K562 (cell line): ENCODE results near the gene COX6B2. TPM values are rescaled to one million over a fixed set of nuclear protein-coding genes. Genes with fewer than 3 reads are reported as not detected.
A peak's percentile ranks its signal among the peaks of the same experiment; 100 is the strongest.

Experiments used
- CREM ChIP-seq: IDR thresholded peaks from 2 replicates; pipeline ENCODE4 v1.6.1; 2014; ENCODE audit warnings: antibody characterized with exemption, low read depth
- GTF2F1 ChIP-seq: IDR thresholded peaks from 2 replicates; pipeline ENCODE4 v1.6.1; 2011; ENCODE audit warnings: low read depth, low read length, improper control_type of control experiment
- HNRNPL ChIP-seq: fragments of 200-400 bp; formaldehyde crosslinking; IDR thresholded peaks from 2 replicates; pipeline ENCODE4 v1.6.1; 2017; ENCODE audit warnings: low read depth, mild to moderate bottlenecking, low read length
- KAT7 ChIP-seq: sonication (generic); formaldehyde crosslinking; IDR thresholded peaks from 2 replicates; pipeline ENCODE4 v1.8.0; 2022; ENCODE audit warnings: missing genetic modification reagents, mild to moderate bottlenecking, borderline replicate concordance
- KAT8 ChIP-seq: fragments of 450-650 bp; IDR thresholded peaks from 2 replicates; pipeline ENCODE4 v1.6.1; 2016; ENCODE audit warnings: low read depth, mild to moderate bottlenecking
- KDM4B ChIP-seq, 2 experiments: fragments of 450-650 bp in 1 of 2; sonication (generic) in 1 of 2; IDR thresholded peaks; 2 replicates each; pipeline ENCODE4 v1.6.1; 2016 to 2017; ENCODE audit warnings: borderline replicate concordance in 2 of 2, antibody characterized with exemption in 1 of 2, low read depth in 1 of 2, mild to moderate bottlenecking in 1 of 2
- KHSRP ChIP-seq: fragments of 450-650 bp; IDR thresholded peaks from 2 replicates; pipeline ENCODE4 v1.6.1; 2017
- MECOM ChIP-seq: fragments of 250-450 bp; sonication (Bioruptor Pico); IDR thresholded peaks from 2 replicates; pipeline ENCODE4 v1.8.0; 2022; ENCODE audit warnings: inconsistent platforms
- OTX1 ChIP-seq: fragments of 450-650 bp; formaldehyde crosslinking; IDR thresholded peaks from 2 replicates; pipeline ENCODE4 v1.4.0; 2022; ENCODE audit warnings: mild to moderate bottlenecking
- RBFOX2 ChIP-seq: fragments of 200-400 bp; formaldehyde crosslinking; IDR thresholded peaks from 2 replicates; pipeline ENCODE4 v1.6.1; 2017; ENCODE audit warnings: low read depth, mild to moderate bottlenecking, low read length, moderate library complexity
- RCOR1 ChIP-seq, 2 experiments: IDR thresholded peaks; 2 replicates each; pipeline ENCODE4 v1.6.1; 2012; ENCODE audit warnings: low read depth in 2 of 2, low read length in 2 of 2, borderline replicate concordance in 1 of 2, improper control_type of control experiment in 1 of 2
- SAFB2 ChIP-seq: fragments of 200-400 bp; formaldehyde crosslinking; IDR thresholded peaks from 2 replicates; pipeline ENCODE4 v1.6.1; 2018; ENCODE audit warnings: borderline replicate concordance, low read length, low read depth, moderate library complexity; ENCODE audit not compliant: severe bottlenecking
- SIN3A ChIP-seq, 2 experiments: fragments of 150-350 bp in 1 of 2; IDR thresholded peaks; 2 replicates each; pipeline ENCODE4 v1.6.1; 2011 to 2016; ENCODE audit warnings: borderline replicate concordance in 2 of 2, low read depth in 2 of 2, low read length in 2 of 2, mild to moderate bottlenecking in 2 of 2, moderate library complexity in 2 of 2; ENCODE audit not compliant: control insufficient read depth in 1 of 2
- SMARCE1 ChIP-seq: fragments of 450-650 bp; IDR thresholded peaks from 2 replicates; pipeline ENCODE4 v1.7.1; 2016; ENCODE audit warnings: mild to moderate bottlenecking
- XRCC4 ChIP-seq: IDR thresholded peaks from one replicate; pipeline ENCODE4 v1.6.1; 2011; ENCODE audit not compliant: insufficient read depth, insufficient read length; ENCODE audit errors: extremely low read depth
- ZNF384 ChIP-seq: IDR thresholded peaks from 2 replicates; pipeline ENCODE4 v1.6.1; 2012; ENCODE audit warnings: low read depth, low read length, improper control_type of control experiment
- ZNF584 ChIP-seq: fragments of 200-800 bp; sonication (Bioruptor generic); IDR thresholded peaks from 2 replicates; pipeline ENCODE4 v1.6.1; 2016; ENCODE audit warnings: low read depth, mild to moderate bottlenecking, missing genetic modification characterization, missing compliant biosample characterization
- polyA plus RNA-seq, 8 experiments: library from polyadenylated mRNA; depleted of rRNA in 4 of 8; stranded (reverse) in 5 of 8; unstranded in 3 of 8; fragments of >200 nt; fragmentation: Nextera tagmentation in 2 of 8; fragmentation: Illumina TruSeq in 1 of 8; extraction: Ambion mirVana in 2 of 8; extraction: Trizol in 1 of 8; gene quantifications; 2 replicates each; pipeline versions ENCODE4 v1.2.1 to v1.2.3, GENCODE V29; 2011 to 2014; ENCODE audit warnings: inconsistent platforms in 1 of 8, missing spikeins in 1 of 8
- total RNA-seq, 7 experiments: library from RNA; depleted of rRNA in 6 of 7; stranded (reverse); fragments of >200 nt in 6 of 7; fragmentation: Illumina TruSeq in 2 of 7; extraction: Trizol in 2 of 7; gene quantifications; 2 replicates each; pipeline versions ENCODE4 v1.2.1 to v1.2.3, GENCODE V29; 2011 to 2021; ENCODE audit warnings: low replicate concordance in 1 of 7
- TF ChIP-seq, protein P1 (sequence below): fragments of 450-650 bp; IDR thresholded peaks from 2 replicates; pipeline ENCODE4 v1.6.1; 2017; ENCODE audit warnings: antibody characterized with exemption, mild to moderate bottlenecking
- TF ChIP-seq, protein P2 (sequence below): fragments of 450-650 bp; IDR thresholded peaks from 2 replicates; pipeline ENCODE4 v1.6.1; 2016
- TF ChIP-seq, protein P3 (sequence below): sonication (generic); formaldehyde crosslinking; IDR thresholded peaks from 2 replicates; pipeline ENCODE4 v1.9.0; 2022; ENCODE audit warnings: mild to moderate bottlenecking, missing genetic modification reagents
- TF ChIP-seq, protein P4 (sequence below): sonication (generic); formaldehyde crosslinking; IDR thresholded peaks from 2 replicates; pipeline ENCODE4 v1.8.1; 2022; ENCODE audit warnings: missing genetic modification reagents

COX6B2 gene
- total and polyA plus RNA-seq, 9 of the 15 experiments (the other 6 are each of a cell fraction or from before 2014, with no cell fraction given), result 0.40 to 2.5 (median 0.83) TPM

DNA sequence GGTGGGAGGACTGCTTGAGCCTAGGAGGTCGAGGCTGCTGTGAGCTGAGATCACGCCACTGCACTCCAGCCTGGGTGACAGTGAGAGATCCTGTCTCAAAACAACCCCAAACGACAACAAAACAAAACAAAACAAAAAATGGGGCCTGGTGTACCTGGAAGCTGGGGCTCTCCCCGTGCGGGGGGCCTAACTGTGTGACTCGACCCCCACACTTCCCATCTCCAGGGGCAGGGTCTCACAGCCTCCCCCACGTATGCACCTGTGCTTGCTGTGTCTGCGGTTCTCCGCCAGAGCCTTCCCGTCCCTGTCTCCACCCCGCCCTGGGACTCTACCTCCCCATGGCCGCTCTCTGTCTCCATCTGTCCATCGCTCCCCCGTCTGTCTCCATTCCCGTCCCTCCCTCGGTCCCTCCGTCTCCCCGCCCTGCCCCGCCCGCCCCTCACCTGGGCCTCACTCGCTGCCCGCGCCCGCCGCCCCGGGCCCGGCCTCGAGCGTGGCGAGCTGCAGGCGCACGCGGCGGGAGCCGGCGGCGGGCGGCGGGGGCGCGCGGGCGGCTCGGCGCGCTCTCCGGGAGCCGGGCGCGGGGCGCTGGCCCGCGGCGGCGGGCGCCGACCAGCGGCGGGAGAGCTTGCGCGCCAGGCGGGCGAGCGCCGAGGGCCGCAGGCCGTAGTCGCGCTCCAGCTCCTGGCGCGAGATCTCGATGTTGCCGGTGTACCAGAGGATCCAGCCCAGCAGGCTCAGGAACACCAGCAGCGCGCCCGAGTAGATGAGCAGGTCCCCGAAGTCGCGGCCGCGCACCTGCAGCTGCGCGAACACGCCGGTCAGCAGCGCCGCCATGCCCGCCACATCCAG is 29.0 kb upstream of the COX6B2 start (continued):
- TF ChIP-seq, protein P1, sequence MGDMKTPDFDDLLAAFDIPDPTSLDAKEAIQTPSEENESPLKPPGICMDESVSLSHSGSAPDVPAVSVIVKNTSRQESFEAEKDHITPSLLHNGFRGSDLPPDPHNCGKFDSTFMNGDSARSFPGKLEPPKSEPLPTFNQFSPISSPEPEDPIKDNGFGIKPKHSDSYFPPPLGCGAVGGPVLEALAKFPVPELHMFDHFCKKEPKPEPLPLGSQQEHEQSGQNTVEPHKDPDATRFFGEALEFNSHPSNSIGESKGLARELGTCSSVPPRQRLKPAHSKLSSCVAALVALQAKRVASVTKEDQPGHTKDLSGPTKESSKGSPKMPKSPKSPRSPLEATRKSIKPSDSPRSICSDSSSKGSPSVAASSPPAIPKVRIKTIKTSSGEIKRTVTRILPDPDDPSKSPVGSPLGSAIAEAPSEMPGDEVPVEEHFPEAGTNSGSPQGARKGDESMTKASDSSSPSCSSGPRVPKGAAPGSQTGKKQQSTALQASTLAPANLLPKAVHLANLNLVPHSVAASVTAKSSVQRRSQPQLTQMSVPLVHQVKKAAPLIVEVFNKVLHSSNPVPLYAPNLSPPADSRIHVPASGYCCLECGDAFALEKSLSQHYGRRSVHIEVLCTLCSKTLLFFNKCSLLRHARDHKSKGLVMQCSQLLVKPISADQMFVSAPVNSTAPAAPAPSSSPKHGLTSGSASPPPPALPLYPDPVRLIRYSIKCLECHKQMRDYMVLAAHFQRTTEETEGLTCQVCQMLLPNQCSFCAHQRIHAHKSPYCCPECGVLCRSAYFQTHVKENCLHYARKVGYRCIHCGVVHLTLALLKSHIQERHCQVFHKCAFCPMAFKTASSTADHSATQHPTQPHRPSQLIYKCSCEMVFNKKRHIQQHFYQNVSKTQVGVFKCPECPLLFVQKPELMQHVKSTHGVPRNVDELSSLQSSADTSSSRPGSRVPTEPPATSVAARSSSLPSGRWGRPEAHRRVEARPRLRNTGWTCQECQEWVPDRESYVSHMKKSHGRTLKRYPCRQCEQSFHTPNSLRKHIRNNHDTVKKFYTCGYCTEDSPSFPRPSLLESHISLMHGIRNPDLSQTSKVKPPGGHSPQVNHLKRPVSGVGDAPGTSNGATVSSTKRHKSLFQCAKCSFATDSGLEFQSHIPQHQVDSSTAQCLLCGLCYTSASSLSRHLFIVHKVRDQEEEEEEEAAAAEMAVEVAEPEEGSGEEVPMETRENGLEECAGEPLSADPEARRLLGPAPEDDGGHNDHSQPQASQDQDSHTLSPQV, result 0 out of 2 replicates have a peak, but pooled peaks have one; percentile 39
- TF ChIP-seq, protein P2, sequence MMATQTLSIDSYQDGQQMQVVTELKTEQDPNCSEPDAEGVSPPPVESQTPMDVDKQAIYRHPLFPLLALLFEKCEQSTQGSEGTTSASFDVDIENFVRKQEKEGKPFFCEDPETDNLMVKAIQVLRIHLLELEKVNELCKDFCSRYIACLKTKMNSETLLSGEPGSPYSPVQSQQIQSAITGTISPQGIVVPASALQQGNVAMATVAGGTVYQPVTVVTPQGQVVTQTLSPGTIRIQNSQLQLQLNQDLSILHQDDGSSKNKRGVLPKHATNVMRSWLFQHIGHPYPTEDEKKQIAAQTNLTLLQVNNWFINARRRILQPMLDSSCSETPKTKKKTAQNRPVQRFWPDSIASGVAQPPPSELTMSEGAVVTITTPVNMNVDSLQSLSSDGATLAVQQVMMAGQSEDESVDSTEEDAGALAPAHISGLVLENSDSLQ, result no peak
- 0 out of 2 replicates have a peak, but pooled peaks have one; percentile 37 for TF ChIP-seq SMARCE1
- TF ChIP-seq ZNF384, result no peak
- no peak for TF ChIP-seq KAT7
- TF ChIP-seq ZNF584 (CRISPR knock-in tag), result no peak
- no peak for TF ChIP-seq KDM4B (IDR thresholded peaks at IDR 0.05; ENCODE audit: borderline replicate concordance in 2 of 2, low read depth in 1 of 2)
- TF ChIP-seq CREM, result no peak
- TF ChIP-seq SIN3A (IDR thresholded peaks at IDR 0.05; ENCODE audit: borderline replicate concordance in 2 of 2, control insufficient read depth in 1 of 2, low read depth in 2 of 2, low read length in 2 of 2), result no peak; a peak in 1 of 4 replicates
- no peak for TF ChIP-seq SAFB2
- peak; percentile 69 for TF ChIP-seq RBFOX2
- TF ChIP-seq KAT8, result no peak
- no peak for TF ChIP-seq XRCC4
- TF ChIP-seq RCOR1 (IDR thresholded peaks at IDR 0.05; ENCODE audit: borderline replicate concordance in 1 of 2, low read depth in 2 of 2, low read length in 2 of 2), result no peak
- TF ChIP-seq, protein P3, sequence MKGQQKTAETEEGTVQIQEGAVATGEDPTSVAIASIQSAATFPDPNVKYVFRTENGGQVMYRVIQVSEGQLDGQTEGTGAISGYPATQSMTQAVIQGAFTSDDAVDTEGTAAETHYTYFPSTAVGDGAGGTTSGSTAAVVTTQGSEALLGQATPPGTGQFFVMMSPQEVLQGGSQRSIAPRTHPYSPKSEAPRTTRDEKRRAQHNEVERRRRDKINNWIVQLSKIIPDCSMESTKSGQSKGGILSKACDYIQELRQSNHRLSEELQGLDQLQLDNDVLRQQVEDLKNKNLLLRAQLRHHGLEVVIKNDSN (CRISPR knock-in tag), result no peak
- TF ChIP-seq, protein P4, sequence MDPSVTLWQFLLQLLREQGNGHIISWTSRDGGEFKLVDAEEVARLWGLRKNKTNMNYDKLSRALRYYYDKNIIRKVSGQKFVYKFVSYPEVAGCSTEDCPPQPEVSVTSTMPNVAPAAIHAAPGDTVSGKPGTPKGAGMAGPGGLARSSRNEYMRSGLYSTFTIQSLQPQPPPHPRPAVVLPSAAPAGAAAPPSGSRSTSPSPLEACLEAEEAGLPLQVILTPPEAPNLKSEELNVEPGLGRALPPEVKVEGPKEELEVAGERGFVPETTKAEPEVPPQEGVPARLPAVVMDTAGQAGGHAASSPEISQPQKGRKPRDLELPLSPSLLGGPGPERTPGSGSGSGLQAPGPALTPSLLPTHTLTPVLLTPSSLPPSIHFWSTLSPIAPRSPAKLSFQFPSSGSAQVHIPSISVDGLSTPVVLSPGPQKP (CRISPR knock-in tag), result no peak
- TF ChIP-seq HNRNPL, result no peak
- no peak for TF ChIP-seq MECOM (CRISPR knock-in tag)
- no peak for TF ChIP-seq GTF2F1
- peak; percentile 80 for TF ChIP-seq OTX1 (CRISPR knock-in tag)
- no peak for TF ChIP-seq KHSRP
